Calu3 (cell line): ENCODE results near the gene SLC1A7. TPM values are rescaled to one million over a fixed set of nuclear protein-coding genes. Genes with fewer than 3 reads are reported as not detected.

Experiments
- BruUV-seq: library from RNA; stranded (reverse); fragments of 400-500 nt; replicated peaks from 2 replicates; lab custom pipeline; 2021; lab: Mats Ljungman, UMichigan
- CTCF ChIA-PET: fragments of 300-600 bp; sonication (Branson Sonifier 250); formaldehyde crosslinking; loops from one replicate; lab custom pipeline; 2022; ENCODE audit warnings: antibody characterized with exemption; lab: Charles Lee
- DNase-seq: peaks from one replicate; pipeline ENCODE4 v3.0.0; 2022
- H3K27ac Mint-ChIP-seq: one replicate; pipeline ENCODE4 v1.8.0; 2022; ENCODE audit warnings: mixed read lengths; ENCODE audit not compliant: unreplicated experiment
- H3K27me3 Mint-ChIP-seq: one replicate; pipeline ENCODE4 v1.8.0; 2022; ENCODE audit warnings: mixed read lengths; ENCODE audit not compliant: unreplicated experiment
- H3K36me3 Mint-ChIP-seq: one replicate; pipeline ENCODE4 v1.8.0; 2022; ENCODE audit warnings: mild to moderate bottlenecking, moderate library complexity, mixed read lengths; ENCODE audit not compliant: insufficient read depth, unreplicated experiment
- H3K4me1 Mint-ChIP-seq: one replicate; pipeline ENCODE4 v1.8.0; 2022; ENCODE audit warnings: mild to moderate bottlenecking, low read depth, mixed read lengths; ENCODE audit not compliant: unreplicated experiment
- H3K4me3 Mint-ChIP-seq: one replicate; pipeline ENCODE4 v1.8.0; 2022; ENCODE audit warnings: mild to moderate bottlenecking, low read depth, moderate library complexity, mixed read lengths; ENCODE audit not compliant: unreplicated experiment
- H3K9me3 Mint-ChIP-seq: one replicate; pipeline ENCODE4 v1.8.0; 2022; ENCODE audit warnings: low read depth, mixed read lengths; ENCODE audit not compliant: unreplicated experiment
- CTCF ChIP-seq: fragments of 200-600 bp; IDR thresholded peaks from one replicate; pipeline ENCODE4 v1.8.0; 2022; ENCODE audit warnings: antibody characterized with exemption; ENCODE audit not compliant: unreplicated experiment
- intact Hi-C: fragments of 100-400 bp; cut with micrococcal nuclease; formaldehyde crosslinking; loops from one replicate; pipeline ENCODE4 v1.10.0; 2022; ENCODE audit not compliant: unreplicated experiment
- total RNA-seq: library from RNA; stranded (reverse); gene quantifications from 2 replicates; pipeline ENCODE4 v1.2.3, GENCODE V29; 2022

SLC1A7 gene
- total RNA-seq, 1 experiment from 2014 or later, result not detected

- Mint-ChIP-seq H3K27me3 (peaks cover 25% of the 10 kb centered on the region), H3K9me3 (no peaks in the 10 kb centered on the region), H3K27ac (no peak overlapping the region), H3K36me3 (no peaks in the 10 kb centered on the region), H3K4me3 (no peak overlapping the region), H3K4me1 (no peaks in the 10 kb centered on the region)
- CTCF ChIA-PET, result no interaction called here
- TF ChIP-seq CTCF, result no peak
- intact Hi-C loops, result no loop called here
- BruUV-seq, result no TSS peak
- no peak for DNase-seq
Observed at GRCh38 chr1:53128401-53128800, 14.0 kb downstream of the SLC1A7 start.

GRCh38 chr1:53127546-53127945, 14.9 kb downstream of the SLC1A7 start:
- no TSS peak for BruUV-seq
- intact Hi-C loops, result no loop called here
- Mint-ChIP-seq H3K36me3 (no peaks in the 10 kb centered on the region), H3K27me3 (peaks cover 24% of the 10 kb centered on the region), H3K4me3 (no peak overlapping the region), H3K27ac (no peak overlapping the region), H3K4me1 (no peaks in the 10 kb centered on the region), H3K9me3 (no peaks in the 10 kb centered on the region)
- DNase-seq, result no peak
- CTCF ChIA-PET, result no interaction called here
- TF ChIP-seq CTCF, result no peak

GRCh38 chr1:53126495-53126894, 15.9 kb downstream of the SLC1A7 start:
- Mint-ChIP-seq H3K36me3 (no peaks in the 10 kb centered on the region), H3K27me3 (peaks cover 13% of the 10 kb centered on the region), H3K27ac (no peak overlapping the region), H3K4me1 (peaks cover 7% of the 10 kb centered on the region), H3K9me3 (no peaks in the 10 kb centered on the region), H3K4me3 (no peak overlapping the region)
- no peak for DNase-seq
- BruUV-seq, result no TSS peak
- TF ChIP-seq CTCF, result no peak
- intact Hi-C loops, result no loop called here
- CTCF ChIA-PET, result no interaction called here

GRCh38 chr1:53125623-53126360, 16.6 kb downstream of the SLC1A7 start:
- Mint-ChIP-seq H3K36me3 (no peaks in the 10 kb centered on the region), H3K27ac (no peak overlapping the region), H3K27me3 (peaks cover 9% of the 10 kb centered on the region), H3K4me3 (no peak overlapping the region), H3K4me1 (peaks cover 11% of the 10 kb centered on the region), H3K9me3 (no peaks in the 10 kb centered on the region)
- TF ChIP-seq CTCF, result no peak
- BruUV-seq, result no TSS peak
- DNase-seq, result no peak
- intact Hi-C loops, result no loop called here
- CTCF ChIA-PET, result no interaction called here
